Hematopoietic multipotent progenitor cell treated with erythropoietin and hydrocortisone succinate and interleukin-3 and kit ligand, for 4 days (in vitro differentiated cells): Measurements from ENCODE around the gene RUSC1.
"Not testable (repeated sequence)": the region's sequence is repeated elsewhere in the genome, so short reads cannot be mapped to it uniquely, and the experiment has no call there.

Experiments
- DNase-seq: peaks from one replicate; pipeline ENCODE4 v3.0.0-alpha.2; 2015

The RUSC1 gene

GRCh38 chr1:155320661-155321617 lies at the start of gene RUSC1:
Gene RUSC1 (plus strand): TSS chr1:155320894. CDS start chr1:155321774, 880 bp downstream.
- DNase-seq, result peak; percentile 89

GRCh38 chr1:155272466-155273342 lies 48.0 kb upstream of the RUSC1 start:
- DNase-seq, result peak; percentile 75

GRCh38 chr1:155273343-155274245 lies 47.1 kb upstream of the RUSC1 start, which contains the start of gene CLK2:
Gene CLK2 (minus strand): TSS chr1:155273504. CDS start chr1:155270977, 2,527 bp downstream.
- peak; percentile 99 for DNase-seq

- peak; percentile 99 for DNase-seq
These were observed 43.4 kb upstream of the RUSC1 start, which contains the start of gene HCN3 for GRCh38 chr1:155277070-155277901. Gene HCN3 (plus strand): TSS chr1:155277463. CDS start chr1:155277591, 128 bp downstream.

- DNase-seq, result peak; percentile 79
These were observed 42.6 kb upstream of the RUSC1 start for GRCh38 chr1:155277902-155278688.

- DNase-seq, result no peak
These were observed 42.0 kb upstream of the RUSC1 start for GRCh38 chr1:155278689-155279160.

GRCh38 chr1:155279268-155279667 lies 41.4 kb upstream of the RUSC1 start:
- DNase-seq, result no peak

GRCh38 chr1:155282488-155283091 lies 38.1 kb upstream of the RUSC1 start:
- DNase-seq, result peak; percentile 62

GRCh38 chr1:155284476-155284875 lies 36.2 kb upstream of the RUSC1 start:
- DNase-seq, result no peak

GRCh38 chr1:155285063-155285462 lies 35.6 kb upstream of the RUSC1 start:
- DNase-seq, result no peak

GRCh38 chr1:155285631-155286044 lies 35.1 kb upstream of the RUSC1 start:
- DNase-seq, result no peak

- no peak for DNase-seq
These were observed 34.1 kb upstream of the RUSC1 start for GRCh38 chr1:155286544-155286943.

GRCh38 chr1:155287987-155288543 lies 32.6 kb upstream of the RUSC1 start:
- DNase-seq, result no peak

- not testable (repeated sequence) for DNase-seq
These were observed 29.7 kb upstream of the RUSC1 start for GRCh38 chr1:155291006-155291405.

GRCh38 chr1:155293086-155293749 lies 27.5 kb upstream of the RUSC1 start:
- DNase-seq, result no peak

GRCh38 chr1:155294520-155295182 lies 26.0 kb upstream of the RUSC1 start:
- no peak for DNase-seq

GRCh38 chr1:155295183-155295941 lies 25.3 kb upstream of the RUSC1 start:
- DNase-seq, result peak; percentile 50

GRCh38 chr1:155295942-155296267 lies 24.8 kb upstream of the RUSC1 start:
- no peak for DNase-seq
